GM19468 (cell line): ENCODE measurements around the gene FOXN4.

Experiments
- ATAC-seq: cut with Tn5 transposase; IDR thresholded peaks from one replicate; pipeline ENCODE4 v1.9.1; 2021; ENCODE audit warnings: mild to moderate bottlenecking, moderate library complexity, moderate number of reproducible peaks; ENCODE audit not compliant: unreplicated experiment; ENCODE audit errors: extremely low read depth

FOXN4 gene

GRCh38 chr12:109287181-109287580, 21.9 kb downstream of the FOXN4 start:
- no peak for ATAC-seq

GRCh38 chr12:109286652-109287051, 22.4 kb downstream of the FOXN4 start:
- no peak for ATAC-seq

- ATAC-seq: no peak
Measured at GRCh38 chr12:109286252-109286651, 22.8 kb downstream of the FOXN4 start.

- ATAC-seq: no peak
Measured at GRCh38 chr12:109284392-109284791, 24.7 kb downstream of the FOXN4 start.

GRCh38 chr12:109281452-109281851, 27.6 kb downstream of the FOXN4 start:
- ATAC-seq: no peak

GRCh38 chr12:109279525-109279924, 29.6 kb downstream of the FOXN4 start:
- no peak for ATAC-seq

- ATAC-seq: no peak
Measured at GRCh38 chr12:109278912-109279311, 30.2 kb downstream of the FOXN4 start.

- ATAC-seq: no peak
Measured at GRCh38 chr12:109277899-109278762, 31.0 kb downstream of the FOXN4 start.

GRCh38 chr12:109277255-109277898, 31.7 kb downstream of the FOXN4 start:
- no peak for ATAC-seq

- no peak for ATAC-seq
Measured at GRCh38 chr12:109276160-109276559, 32.9 kb downstream of the FOXN4 start.

GRCh38 chr12:109275173-109275572, 33.9 kb downstream of the FOXN4 start:
- no peak for ATAC-seq

- ATAC-seq: no peak
Measured at GRCh38 chr12:109274381-109274780, 34.7 kb downstream of the FOXN4 start.

- ATAC-seq: no peak
Measured at GRCh38 chr12:109273354-109273753, 35.7 kb downstream of the FOXN4 start.

- no peak for ATAC-seq
Measured at GRCh38 chr12:109271418-109271817, 37.7 kb downstream of the FOXN4 start.

- no peak for ATAC-seq
Measured at GRCh38 chr12:109270494-109270893, 38.6 kb downstream of the FOXN4 start.

GRCh38 chr12:109269428-109269827, 39.7 kb downstream of the FOXN4 start:
- ATAC-seq: no peak

GRCh38 chr12:109268896-109269295, 40.2 kb downstream of the FOXN4 start:
- no peak for ATAC-seq

GRCh38 chr12:109267361-109267760, 41.7 kb downstream of the FOXN4 start:
- ATAC-seq: no peak

- ATAC-seq: no peak
Measured at GRCh38 chr12:109266106-109266879, 42.8 kb downstream of the FOXN4 start.

GRCh38 chr12:109264943-109265650, 44.0 kb downstream of the FOXN4 start:
- no peak for ATAC-seq
